Stimulated activated CD4-positive, alpha-beta T cell treated with anti-CD3 and anti-CD28 coated beads, Interleukin-2, amount 100 ng/mL, for 24 hours (primary cell): ENCODE measurements around the gene KLHL28.

Source experiments
- DNase-seq, 2 donors: peaks; one replicate each; pipeline ENCODE4 v3.0.0-alpha.2; 2020

KLHL28 gene

DNA sequence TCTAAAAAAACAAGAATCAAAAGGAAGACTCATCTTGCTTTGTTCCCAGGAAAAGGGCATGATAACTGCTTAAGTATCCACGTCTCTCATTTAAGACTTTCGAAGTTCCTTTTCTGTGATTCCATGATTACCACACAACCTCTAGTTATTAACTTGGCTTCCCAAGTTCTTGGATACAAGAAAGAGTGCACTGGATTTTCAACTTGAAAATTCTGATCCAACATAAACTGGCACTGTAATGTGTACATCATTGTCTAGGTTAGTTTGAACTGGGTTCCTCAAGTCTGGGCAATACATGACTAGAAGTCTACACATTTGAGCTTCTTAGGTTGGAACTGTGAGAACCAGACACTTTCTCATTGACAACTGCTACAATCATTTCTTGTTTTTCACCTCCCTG lies 1.6 kb downstream of the KLHL28 start:
- DNase-seq = no peak

DNA sequence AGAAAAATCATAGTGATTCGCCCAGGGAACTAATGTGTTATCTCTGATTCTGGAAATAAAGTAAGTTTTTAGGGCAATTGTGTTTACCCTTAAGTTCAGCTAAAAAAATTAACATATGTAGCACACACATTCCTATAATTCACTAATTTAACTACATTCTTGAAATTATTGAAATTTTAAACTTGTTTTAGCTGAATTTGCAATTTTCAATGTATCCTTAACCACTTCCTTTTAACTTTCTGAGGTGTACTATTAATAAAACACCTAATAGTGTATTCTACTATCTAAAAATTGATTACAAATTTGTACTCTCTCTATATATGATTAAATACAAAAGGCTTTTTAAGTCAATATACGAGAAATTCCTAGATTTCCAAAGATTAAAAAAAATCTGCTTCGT lies 2.2 kb downstream of the KLHL28 start:
- DNase-seq = no peak

- DNase-seq = no peak
These were observed 4.9 kb downstream of the KLHL28 start for GRCh38 chr14:44956866-44957265.

DNA sequence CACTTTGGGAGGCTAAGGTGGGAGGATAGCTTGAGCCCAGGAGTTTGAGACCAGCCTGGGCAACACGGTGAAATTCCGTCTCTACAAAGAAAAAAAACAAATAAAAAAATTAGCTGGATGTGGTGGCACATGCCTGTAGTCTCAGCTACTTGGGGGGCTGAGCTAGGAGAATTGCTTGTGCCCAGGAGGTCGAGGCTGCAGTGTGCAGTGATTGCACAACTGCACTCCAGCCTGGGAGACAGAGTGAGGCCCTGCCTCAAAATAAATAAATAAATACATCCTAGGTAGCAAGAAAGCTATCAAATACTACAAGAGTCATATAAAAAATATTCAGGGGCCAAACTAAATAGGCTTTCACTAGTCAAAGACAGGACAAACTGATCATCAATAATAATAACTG lies 6.2 kb downstream of the KLHL28 start:
- DNase-seq = no peak

DNA sequence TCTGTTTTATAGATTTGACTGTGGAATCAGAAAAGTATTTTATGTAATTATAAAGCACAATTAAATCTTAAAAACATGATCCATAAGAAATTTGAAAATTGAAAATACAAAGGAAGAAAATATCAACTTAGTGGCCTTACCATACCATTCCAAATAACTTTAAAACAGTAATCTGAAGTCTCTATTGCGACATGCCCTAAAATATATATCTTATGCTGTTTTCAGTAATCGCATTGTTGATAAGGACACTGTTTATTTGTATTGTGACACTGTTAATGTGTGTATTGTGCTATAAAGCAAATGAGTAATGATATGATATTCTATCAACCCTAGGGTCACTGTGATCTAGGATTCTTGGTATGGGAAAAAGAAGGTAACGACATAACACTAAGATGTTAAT lies 7.0 kb downstream of the KLHL28 start:
- no peak for DNase-seq

DNA sequence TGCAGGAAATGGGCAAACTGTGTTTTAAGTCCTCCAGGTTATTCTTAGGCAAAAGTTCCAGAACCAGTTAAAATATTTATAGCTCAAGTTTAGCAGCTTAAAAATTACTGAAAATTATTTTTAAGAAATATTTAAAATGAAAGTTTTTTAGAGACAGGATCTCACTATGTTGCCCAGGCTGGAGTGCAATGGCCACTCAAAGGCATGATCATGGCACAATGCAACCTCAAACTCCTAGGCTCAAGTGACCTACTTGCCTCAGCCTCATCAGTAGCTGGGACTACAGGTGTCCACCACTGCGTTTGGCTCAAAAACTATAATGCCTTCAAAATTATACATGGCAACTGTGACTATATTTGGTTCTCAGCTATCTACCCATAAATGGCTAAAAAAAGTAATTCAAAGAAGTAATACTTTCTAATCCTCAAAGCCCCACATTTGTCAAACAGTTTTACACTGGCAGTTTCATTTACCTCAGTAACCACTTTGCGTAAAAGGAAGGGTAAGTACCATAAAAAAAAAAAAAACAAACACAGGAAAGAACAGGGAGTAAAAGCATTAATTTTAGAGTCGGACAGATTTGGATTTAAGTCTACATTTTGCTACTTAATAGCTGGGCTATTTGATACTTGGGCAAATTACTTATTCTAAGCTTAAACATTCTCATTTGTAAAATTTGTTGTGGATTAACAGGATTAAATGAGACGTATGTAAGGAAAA lies 9.2 kb downstream of the KLHL28 start:
- no peak for DNase-seq

DNA sequence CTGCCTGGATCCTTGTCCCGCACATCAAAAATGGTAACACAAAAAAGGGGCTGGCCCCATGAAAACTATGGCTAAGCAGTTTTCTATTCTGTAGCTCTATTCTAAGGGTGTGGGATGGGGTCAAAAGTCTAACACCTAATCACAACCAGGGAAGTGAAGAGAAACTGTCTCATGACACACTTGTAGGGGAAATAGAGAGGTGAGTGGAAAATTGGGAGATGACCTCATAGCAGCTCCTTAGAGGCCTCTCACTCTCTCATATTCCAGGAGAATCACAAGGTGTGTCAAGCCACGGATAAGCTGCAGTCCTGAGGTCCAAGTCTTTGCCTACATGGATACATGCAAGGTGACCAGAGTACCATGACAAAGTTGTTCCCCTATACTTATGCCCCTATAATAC lies 10.7 kb downstream of the KLHL28 start:
- DNase-seq = no peak

GRCh38 chr14:44945264-44945663 lies 16.5 kb downstream of the KLHL28 start:
- DNase-seq = no peak

DNA sequence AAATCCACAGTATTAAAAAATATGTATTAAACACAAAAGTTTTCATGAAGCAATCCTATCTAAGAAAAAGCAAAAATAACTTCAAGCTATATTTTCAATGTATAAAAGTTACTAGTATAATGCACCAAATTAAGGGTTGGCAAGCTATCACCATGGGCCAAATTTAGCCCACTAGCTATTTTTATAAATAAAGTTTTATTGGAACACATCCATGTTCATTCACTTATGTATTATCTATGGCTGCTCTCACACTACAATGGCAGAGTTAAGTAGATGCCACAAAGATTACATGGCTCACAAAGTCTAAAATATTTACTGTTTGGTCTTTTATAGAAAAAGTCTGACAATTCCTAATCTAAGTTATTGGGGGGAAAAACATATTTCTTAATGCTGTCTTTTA lies 17.6 kb downstream of the KLHL28 start:
- no peak for DNase-seq

DNA sequence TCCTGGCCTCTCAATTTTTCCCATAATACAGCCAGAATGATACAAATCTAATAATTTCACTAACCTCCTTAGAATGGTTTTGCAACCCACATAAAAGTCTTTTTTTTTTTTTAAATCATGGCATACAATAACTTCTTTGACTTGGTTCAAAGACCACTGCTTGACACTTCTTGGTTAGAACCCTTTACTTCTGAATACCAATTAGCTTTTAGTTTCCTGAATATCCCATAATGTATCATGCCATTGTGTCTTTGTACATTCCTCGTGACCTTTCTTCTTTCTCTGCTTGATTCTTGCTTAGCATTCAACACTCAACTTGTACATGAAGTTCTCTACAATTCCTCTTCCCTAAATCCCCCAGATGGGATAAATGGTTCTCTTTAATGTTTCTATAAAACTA lies 19.3 kb downstream of the KLHL28 start:
- DNase-seq = no peak

DNA sequence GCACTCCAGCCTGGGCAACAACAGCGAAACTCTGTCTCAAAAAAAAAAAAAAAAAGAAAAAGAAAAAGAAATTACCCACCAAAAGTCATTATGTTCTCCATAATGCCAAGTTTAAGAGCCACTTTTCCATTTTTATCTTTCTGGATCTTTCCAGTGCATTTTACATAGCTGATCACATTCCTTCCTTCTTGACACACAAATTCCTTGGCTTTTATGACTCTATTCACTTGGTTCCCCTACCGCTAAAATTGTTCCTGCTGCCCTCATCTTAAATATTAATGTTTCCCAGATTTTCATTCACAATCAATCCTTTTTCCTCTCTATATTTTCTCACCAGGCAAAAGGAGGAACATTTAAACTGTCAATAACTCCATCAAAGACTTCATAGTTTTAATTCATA lies 20.2 kb downstream of the KLHL28 start:
- DNase-seq = no peak

DNA sequence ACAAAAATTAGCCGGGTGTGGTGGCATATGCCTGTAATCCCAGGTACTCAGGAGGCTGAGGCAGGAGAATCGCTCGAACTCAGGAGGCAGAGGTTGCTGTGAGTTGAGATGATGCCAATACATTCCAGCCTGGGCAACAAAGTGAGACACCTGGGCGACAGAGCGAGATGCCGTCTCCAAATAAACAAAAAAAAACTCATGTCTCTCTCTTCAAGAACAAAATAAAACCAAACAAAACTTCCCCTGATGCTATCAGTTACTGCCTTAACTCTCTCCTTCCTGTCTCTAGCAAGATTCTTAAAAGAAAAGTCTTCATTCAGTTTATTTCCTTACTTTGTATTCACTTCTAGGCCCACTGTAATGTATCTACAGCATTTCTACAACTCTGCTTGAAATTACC lies 20.8 kb downstream of the KLHL28 start:
- DNase-seq = no peak

DNA sequence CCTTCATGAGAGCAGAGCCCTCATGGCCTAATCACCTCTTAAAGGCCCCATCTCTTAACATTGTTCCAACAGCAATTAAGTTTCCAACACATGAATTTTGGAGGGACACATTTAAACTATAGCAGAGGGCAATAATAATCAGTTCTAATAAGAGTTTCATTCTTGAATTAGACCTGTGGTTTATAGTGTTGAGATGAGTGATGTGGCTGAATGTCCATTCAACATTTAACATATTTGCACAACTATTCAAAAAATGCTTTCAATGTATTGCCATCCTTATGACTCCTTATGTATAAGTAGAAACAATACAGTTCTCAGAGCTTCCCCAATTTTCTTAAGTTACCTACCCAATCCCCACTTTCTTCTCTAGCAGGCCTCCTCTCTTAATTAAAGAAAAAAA lies 21.5 kb downstream of the KLHL28 start:
- no peak for DNase-seq

- DNase-seq = no peak
These were observed 24.2 kb downstream of the KLHL28 start for GRCh38 chr14:44937547-44937946.

DNA sequence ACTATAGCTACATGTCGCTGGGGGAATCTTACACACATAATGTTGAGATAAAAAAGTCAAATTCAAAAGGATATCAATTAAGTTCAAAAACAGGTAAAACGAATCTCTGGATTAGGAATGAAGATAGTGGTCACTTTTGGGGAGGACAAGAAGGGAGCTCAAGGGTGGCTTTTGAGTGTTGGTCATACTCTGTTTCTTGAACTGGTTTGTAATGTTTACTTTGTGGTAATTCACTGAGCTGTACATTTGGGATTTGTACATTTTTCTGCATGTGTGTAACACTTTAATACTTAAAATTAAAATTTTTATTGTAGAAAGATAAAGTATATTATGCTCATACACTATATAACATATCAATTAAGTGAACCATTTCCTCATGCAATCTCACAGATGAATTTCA lies 26.6 kb downstream of the KLHL28 start:
- DNase-seq = no peak

GRCh38 chr14:44928793-44929192 lies 33.0 kb downstream of the KLHL28 start:
- DNase-seq = no peak

- no peak for DNase-seq
These were observed 46.9 kb downstream of the KLHL28 start for GRCh38 chr14:44914849-44915248.

GRCh38 chr14:44912041-44912869 lies 49.5 kb downstream of the KLHL28 start:
- peak in 1 of 2 donors; percentile 5 for DNase-seq

DNA sequence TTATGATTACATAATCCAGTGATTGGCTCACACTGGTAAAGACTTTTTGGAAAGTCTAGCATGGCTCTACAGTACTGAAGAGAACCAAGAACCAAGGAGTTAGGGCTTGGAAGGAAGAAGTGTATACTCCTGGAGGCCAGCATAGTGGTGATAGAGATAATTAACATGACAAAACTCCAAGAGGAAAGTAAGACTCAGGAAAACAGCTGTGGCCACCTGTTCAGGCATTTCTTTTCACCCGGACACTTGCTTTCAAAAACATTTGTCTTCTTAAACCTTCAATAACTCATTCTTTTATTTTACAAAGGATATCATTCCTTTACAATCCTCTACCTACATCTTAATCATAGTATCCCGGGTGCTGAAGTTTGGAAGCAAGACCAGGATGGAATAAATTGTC lies 50.9 kb downstream of the KLHL28 start:
- DNase-seq = no peak

DNA sequence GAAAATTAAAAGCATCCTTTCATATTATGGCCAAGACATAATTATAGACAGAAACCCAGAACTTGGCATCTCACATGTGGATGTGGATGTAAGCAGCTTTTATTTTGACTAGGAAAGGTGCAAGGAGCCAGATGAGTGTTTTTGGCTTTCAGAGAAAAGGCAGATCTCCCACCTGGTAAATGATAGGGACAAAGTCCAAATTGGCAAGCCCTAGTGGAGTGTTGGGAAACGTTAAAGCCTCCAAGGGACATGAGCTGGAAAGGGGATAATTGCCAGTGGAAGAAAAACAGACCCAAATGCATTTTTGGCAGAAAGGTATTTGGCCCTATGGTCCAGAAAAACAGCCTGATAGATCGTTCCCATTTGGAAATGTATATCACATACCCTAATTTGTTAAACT lies 60.1 kb downstream of the KLHL28 start:
- DNase-seq = no peak

GRCh38 chr14:44898551-44898950 lies 63.2 kb downstream of the KLHL28 start:
- no peak for DNase-seq

GRCh38 chr14:44897845-44898151 lies 63.9 kb downstream of the KLHL28 start:
- DNase-seq = no peak

- DNase-seq = peak; percentile 97 to 98
These were observed 64.5 kb downstream of the KLHL28 start for GRCh38 chr14:44897041-44897844.
